NCI-H1048 (cell line): ENCODE data around the gene CLK2.
A peak's percentile ranks its signal among the peaks of the same experiment; 100 is the strongest.
"Not testable (repeated sequence)": the region's sequence is repeated elsewhere in the genome, so short reads cannot be mapped to it uniquely, and the experiment has no call there.

Source experiments
- DNase-seq: peaks from one replicate; lab custom pipeline; 2025; lab: John Stamatoyannopoulos, UW

CLK2 gene

GRCh38 chr1:155266553-155266952, 6.8 kb downstream of the CLK2 start:
- DNase-seq, result no peak

- DNase-seq, result no peak
These were observed 10.2 kb downstream of the CLK2 start for GRCh38 chr1:155263067-155263466.

DNA sequence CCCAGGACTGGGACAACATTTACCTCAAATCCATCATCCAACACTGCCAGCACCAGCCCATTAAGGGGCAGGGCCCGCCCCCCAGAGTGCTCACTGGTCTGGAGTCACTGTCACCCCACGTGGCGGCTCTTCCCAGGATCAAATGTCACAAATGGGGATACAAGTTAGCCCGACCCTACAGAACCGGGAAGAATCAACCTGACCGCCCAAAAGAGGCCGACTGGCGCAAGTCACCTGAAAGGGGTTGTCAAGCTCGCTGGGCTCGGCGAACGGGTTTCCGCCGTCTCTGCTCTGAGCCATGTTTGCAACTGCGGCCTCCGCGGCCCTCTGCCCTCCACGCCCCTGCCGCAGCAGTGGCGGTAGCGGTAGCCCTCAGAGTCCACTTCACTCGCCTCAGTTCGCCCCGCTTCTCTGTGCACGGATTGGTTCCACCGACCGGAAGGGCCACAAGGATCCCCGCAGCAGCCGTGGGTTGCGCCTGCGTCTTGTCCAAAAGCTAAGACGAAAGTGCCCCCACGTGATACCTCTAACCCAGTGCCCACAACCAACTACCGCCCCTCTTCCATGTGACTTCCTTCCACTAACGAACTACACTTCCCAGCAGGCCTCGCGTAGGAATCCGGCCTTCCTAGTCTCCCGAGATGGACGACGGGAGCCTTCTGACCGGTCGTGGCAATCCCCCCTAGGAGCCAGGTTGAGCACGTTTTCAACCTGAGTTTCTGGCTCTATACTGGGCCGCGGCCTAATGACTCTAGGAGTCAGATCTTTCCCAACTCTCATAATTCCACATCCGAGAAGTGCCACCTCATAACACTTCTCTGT, 11.2 kb downstream of the CLK2 start, which contains the start of gene SCAMP3:
SCAMP3 (minus strand) TSS at position 509 of the 822 bp plus-strand sequence; CDS start at position 300, 209 bp downstream.
- DNase-seq, result peak; percentile 99

DNA sequence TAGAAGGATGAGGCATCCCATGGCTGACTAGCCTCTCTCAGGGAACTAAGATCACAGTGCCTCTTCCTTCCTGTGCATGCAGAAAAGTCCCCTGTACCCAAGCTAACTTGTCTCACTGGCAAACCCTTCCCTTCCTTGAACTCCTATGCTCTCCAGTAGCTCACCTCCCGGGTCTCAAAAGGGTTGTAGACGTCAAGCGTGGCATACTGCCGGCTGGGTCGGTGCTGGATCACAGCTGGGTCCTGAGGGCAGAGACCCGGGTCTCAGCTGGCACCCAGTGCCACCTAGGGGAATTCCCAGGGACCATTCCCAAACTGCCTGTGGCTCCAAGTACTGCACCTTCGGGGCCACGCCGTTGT, 11.8 kb downstream of the CLK2 start:
- no peak for DNase-seq

GRCh38 chr1:155260276-155260675, 13.0 kb downstream of the CLK2 start:
- no peak for DNase-seq

- DNase-seq, result no peak
These were observed 17.0 kb downstream of the CLK2 start for GRCh38 chr1:155256058-155256852.

DNA sequence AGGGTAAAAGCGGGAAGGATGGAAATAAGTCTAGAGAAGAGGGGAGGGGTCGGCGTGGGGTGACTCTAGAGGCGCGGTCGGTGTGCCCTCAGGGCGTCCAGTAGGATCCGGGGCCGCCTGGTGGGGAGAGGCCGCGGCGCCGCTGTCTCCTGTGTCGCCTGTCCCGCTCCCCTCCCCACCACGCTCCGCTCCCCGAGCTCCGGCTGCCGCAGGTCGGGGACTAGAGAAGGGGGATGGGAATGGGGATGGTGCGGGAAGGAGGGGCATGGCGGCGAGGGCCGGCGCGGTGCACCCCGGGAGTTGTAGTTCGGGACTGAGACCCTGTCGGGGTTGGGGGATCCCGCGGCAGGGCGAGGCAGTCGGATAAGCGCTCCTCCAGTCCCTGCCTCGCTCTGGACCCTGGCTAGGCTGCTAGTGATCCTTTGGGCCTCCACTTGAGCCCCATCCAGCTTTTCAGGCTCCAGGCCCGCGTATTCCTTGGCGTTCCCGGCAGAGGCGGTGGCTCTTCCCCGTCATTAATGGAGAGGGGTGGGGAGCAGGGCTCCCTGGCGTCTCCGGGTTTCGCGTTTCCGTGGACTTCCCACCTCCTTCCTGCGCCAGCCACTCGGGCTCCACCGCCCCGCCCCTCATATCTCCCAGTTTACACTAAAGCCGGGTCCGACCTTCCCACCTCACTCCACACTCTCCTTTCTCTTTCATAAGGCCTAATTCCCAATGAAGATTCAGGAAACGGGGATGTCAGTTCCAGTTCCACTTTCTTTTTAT, 17.9 kb downstream of the CLK2 start, which contains the start of gene ENTREP3:
ENTREP3 (minus strand) TSS at position 241 of the 765 bp plus-strand sequence. CDS start 606 bp downstream, outside the sequence.
- DNase-seq, result peak; percentile 81

GRCh38 chr1:155254714-155255242, 18.5 kb downstream of the CLK2 start:
- DNase-seq, result no peak

- no peak for DNase-seq
These were observed 19.0 kb downstream of the CLK2 start for GRCh38 chr1:155254228-155254713.

DNA sequence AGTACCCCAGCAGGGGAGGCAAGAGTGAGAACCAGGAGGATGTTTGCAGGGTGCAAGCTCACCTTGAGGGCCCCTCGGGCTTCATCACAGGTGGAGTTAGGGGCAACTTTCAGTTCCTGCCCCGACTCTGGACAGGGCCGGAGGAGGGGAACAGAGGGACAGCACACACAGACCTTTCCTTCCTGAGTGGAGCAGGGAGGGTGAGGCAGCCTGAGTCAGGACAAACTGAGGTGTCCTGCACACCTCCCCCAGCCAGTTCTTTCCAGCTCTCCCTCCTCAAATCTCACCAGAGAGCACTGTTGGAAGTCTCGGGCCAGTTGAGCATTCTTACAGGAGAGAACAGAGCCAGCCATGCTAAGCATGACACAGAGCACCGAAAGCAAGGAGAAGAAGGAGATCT, 19.5 kb downstream of the CLK2 start:
- DNase-seq, result no peak

DNA sequence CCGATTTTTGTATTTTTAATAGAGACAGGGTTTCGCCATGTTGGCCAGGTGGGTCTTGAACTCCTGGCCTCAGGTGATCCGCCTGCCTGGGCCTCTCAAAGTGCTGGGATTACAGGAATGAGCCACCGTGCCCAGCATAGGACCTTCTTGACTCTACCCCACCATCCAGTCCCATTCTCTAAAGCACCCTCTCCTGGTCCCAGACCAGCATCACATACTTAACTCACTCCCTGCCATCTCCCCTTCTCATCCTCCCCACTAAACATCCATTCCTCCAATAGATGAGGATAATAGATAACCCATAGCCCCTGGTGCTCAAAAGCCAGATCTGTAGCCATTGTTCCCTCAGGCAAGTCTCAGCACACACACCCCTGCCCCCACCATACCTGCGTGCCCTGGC, 20.1 kb downstream of the CLK2 start:
- DNase-seq, result no peak

DNA sequence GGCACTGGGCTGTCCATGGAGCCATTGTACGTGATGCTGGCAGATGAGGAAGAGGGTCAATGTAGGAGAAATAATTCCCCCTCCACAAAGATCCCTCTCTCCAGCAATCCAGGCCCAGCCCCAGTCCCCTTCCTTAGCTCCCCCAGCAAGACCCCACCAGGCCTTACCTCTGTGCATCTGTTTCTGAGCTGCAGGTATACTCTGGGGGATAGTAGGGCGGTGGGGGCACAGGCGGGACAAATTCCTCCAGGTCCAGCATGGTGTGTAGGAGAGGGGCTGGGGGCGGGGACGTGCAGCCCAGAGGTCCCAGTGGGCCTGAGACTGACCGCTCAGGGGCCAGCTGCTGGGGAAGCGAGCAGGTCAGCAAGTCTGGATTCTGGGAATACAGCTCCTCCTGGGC, 21.7 kb downstream of the CLK2 start:
- DNase-seq, result no peak

GRCh38 chr1:155250633-155251449, 22.5 kb downstream of the CLK2 start:
- DNase-seq, result peak; percentile 91

- no peak for DNase-seq
These were observed 23.1 kb downstream of the CLK2 start for GRCh38 chr1:155250246-155250632.

DNA sequence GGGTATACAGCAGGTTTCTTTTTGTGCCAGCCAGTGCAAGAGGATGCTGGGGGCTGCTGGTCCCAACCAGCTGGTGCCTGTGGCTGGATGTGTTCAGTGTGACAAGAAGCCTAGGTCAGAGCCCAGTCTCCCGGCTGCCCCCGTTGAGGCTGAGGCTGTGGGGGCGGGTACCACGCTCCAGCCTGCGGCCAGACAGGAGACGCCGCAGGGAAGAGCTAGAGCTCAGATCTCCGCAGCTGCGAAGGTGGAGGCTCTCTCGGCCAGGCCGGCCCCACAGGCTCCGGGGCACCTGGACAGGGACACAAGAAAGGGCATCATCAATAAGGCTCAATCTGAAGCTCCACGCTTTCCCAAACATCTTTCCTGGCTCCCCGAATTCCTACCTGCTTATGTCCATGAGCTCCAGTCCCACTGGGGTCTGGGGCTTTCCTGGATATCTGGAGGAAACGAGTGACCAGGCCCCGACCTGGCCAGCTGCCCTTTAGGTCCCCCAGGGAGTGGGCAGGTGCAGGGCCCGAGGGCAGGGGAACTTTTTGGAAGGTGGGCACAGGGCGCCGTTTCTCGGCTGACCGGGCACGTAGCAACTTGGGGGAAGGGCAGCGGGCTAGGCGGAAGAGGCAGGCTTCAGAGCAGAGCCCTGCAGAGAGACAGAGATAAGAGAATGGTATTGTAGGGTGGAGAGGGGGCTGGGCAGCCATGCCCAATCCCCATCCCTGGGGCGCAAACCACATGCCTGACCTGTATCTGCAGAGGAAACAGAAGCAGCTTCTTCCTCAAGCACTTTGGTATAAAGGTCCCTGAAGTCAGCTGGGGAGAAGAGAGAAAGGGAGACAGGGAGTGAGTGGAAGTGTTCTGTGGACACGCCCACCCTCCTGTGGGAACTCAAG, 25.4 kb downstream of the CLK2 start:
- DNase-seq, result no peak

GRCh38 chr1:155246796-155247195, 26.5 kb downstream of the CLK2 start:
- DNase-seq, result not testable (repeated sequence)

- no peak for DNase-seq
These were observed 28.2 kb downstream of the CLK2 start for GRCh38 chr1:155245163-155245524.

GRCh38 chr1:155244368-155245162, 28.7 kb downstream of the CLK2 start:
- peak; percentile 99 for DNase-seq

DNA sequence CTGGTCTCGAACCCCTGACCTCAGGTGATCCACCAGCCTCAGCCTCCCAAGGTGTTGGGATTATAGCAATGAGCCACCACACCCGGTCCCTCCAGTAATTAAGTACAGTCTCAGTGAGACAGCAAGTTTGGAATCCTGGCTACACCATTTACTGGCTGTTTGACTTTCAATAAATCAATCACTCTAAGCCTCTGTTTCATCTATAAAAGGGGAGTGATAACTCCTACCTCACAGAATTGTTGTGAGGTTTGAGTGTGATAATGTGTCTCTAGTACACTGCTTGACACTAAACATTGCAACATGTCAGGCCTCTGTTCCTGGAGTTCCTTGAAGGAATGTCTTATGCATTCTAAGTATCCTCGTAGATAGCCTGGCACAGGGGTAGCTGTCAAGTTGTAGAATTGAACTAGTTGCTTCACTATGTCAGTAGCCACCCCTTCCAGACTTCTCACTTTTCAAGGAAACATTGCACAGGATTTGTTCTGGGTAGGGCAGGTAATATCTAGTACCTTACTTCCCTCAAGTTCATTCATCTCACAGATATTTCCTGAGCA, 30.4 kb downstream of the CLK2 start:
- no peak for DNase-seq
